ENCODE data around the gene GPR35. TPM values are rescaled to one million over a fixed set of nuclear protein-coding genes. Genes with fewer than 3 reads are reported as not detected.

GPR35 gene
- total RNA-seq, 6 donors from 2014 or later, result 1.9 to 14.7 (median 4.6) TPM

DNA sequence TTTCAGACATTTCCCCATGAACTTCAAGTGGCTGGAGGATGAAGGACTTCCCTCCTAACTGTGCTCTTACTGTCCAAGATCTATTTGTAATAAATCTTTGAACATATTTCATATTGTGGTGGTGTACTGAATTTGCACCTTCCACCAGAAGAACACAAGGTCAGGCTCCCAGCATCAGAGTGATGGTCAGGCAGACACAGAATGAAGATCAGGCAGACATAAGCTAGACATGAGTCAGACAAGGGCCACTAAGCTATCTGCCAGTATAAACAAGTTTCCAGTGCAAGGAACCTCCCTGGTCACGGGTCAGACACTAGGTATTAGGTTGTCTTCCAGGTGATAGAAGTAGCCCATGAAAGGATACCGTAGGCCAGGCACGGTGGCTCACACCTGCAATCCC lies 37.4 kb downstream of the GPR35 start:
- H3K4me3 ChIP-seq, result no peak overlapping the region
- TF ChIP-seq EP300 (IDR thresholded peaks at IDR 0.05) (no peak), POLR2AphosphoS5 (IDR thresholded peaks at IDR 0.05) (no peak), POLR2A (IDR thresholded peaks at IDR 0.05) (no peak)
- TF ChIP-seq, protein P1, sequence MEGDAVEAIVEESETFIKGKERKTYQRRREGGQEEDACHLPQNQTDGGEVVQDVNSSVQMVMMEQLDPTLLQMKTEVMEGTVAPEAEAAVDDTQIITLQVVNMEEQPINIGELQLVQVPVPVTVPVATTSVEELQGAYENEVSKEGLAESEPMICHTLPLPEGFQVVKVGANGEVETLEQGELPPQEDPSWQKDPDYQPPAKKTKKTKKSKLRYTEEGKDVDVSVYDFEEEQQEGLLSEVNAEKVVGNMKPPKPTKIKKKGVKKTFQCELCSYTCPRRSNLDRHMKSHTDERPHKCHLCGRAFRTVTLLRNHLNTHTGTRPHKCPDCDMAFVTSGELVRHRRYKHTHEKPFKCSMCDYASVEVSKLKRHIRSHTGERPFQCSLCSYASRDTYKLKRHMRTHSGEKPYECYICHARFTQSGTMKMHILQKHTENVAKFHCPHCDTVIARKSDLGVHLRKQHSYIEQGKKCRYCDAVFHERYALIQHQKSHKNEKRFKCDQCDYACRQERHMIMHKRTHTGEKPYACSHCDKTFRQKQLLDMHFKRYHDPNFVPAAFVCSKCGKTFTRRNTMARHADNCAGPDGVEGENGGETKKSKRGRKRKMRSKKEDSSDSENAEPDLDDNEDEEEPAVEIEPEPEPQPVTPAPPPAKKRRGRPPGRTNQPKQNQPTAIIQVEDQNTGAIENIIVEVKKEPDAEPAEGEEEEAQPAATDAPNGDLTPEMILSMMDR (IDR thresholded peaks at IDR 0.05), result no peak
- DNase-seq (no peak), ATAC-seq (ENCODE audit: low FRiP score in 2 of 2) (no peak)
- H3K4me1 ChIP-seq, result no peaks in the 10 kb centered on the region
- WGBS, 2 donors, result 75 to 80% methylated on average over 3 of the region's 3 CpGs
- no peaks in the 10 kb centered on the region for H3K27me3 ChIP-seq
- H3K27ac ChIP-seq, result no peak overlapping the region
- H3K9me3 ChIP-seq, result peaks cover 0 to 11% (median 7%) of the 10 kb centered on the region in 4 donors
- no peaks in the 10 kb centered on the region for H3K36me3 ChIP-seq

DNA sequence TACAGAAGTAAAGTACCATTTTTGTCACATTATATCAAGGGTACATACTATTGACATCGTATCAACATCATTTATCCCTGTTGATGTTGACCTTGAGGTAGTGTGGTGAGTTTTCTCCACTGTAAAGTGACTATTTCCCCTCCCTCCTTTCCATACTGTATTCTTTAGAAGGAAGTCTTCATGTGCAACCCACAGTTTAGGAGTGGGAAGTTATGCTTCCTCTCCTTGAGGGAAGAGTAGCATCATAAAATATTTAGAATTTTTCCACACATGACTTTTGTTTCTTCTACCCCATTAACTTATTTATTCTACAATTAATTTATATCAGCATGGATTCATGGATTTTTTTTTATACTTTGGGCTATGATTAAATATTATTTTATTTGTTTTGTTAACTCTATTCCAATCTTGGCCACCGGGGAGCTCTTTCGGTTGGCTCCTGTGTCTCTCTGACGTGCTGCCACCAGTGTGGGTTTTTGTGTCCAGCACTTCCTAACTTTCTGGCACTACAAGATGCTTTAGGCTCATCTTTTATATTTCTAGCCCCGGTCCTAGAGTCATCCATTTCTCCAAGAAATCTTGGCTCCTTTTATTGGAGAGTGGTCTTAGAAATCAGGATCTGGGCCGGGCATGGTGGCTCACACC lies 38.4 kb downstream of the GPR35 start:
- DNase-seq (no peak), ATAC-seq (ENCODE audit: low FRiP score in 2 of 2) (no peak)
- no peaks in the 10 kb centered on the region for H3K27me3 ChIP-seq
- no peaks in the 10 kb centered on the region for H3K4me1 ChIP-seq
- H3K4me3 ChIP-seq, result no peak overlapping the region
- no peak overlapping the region for H3K27ac ChIP-seq
- 70 to 75% methylated on average over 6 of the region's 6 CpGs for WGBS, 2 donors
- TF ChIP-seq EP300 (IDR thresholded peaks at IDR 0.05) (no peak), POLR2AphosphoS5 (IDR thresholded peaks at IDR 0.05) (no peak), POLR2A (IDR thresholded peaks at IDR 0.05) (no peak)
- TF ChIP-seq, protein P1 (IDR thresholded peaks at IDR 0.05), result no peak
- H3K9me3 ChIP-seq, result peaks cover 0 to 11% (median 7%) of the 10 kb centered on the region in 4 donors
- no peaks in the 10 kb centered on the region for H3K36me3 ChIP-seq

DNA sequence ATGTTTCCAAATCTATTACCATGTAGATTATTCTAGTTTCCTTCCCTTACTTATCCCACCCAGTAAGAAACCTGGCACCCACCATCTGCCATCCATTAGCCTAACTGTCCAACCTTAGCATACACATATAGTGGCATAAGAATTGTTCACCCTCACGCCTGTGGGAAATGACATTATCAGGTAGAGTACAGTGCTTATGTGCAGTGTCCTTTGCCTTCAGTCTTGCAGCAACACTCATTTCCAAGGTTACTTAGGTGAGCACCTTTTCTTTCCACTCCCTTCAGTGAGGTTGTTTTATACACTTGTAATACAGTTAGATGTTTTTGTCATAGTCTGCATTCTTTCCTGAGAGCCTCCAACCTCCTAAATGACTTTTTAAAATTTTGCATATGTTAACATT lies 39.3 kb downstream of the GPR35 start:
- H3K27me3 ChIP-seq, result no peaks in the 10 kb centered on the region
- H3K27ac ChIP-seq, result no peak overlapping the region
- H3K4me1 ChIP-seq, result no peaks in the 10 kb centered on the region
- H3K36me3 ChIP-seq, result no peaks in the 10 kb centered on the region
- no peak overlapping the region for H3K4me3 ChIP-seq
- ATAC-seq (ENCODE audit: low FRiP score in 2 of 2) (no peak), DNase-seq (no peak)
- WGBS, 2 donors, result 76 to 87% methylated on average over 1 of the region's 1 CpG
- TF ChIP-seq POLR2A (IDR thresholded peaks at IDR 0.05) (no peak), POLR2AphosphoS5 (IDR thresholded peaks at IDR 0.05) (no peak), EP300 (IDR thresholded peaks at IDR 0.05) (no peak)
- TF ChIP-seq, protein P1 (IDR thresholded peaks at IDR 0.05), result no peak
- H3K9me3 ChIP-seq, result peaks cover 0 to 11% (median 7%) of the 10 kb centered on the region in 4 donors

DNA sequence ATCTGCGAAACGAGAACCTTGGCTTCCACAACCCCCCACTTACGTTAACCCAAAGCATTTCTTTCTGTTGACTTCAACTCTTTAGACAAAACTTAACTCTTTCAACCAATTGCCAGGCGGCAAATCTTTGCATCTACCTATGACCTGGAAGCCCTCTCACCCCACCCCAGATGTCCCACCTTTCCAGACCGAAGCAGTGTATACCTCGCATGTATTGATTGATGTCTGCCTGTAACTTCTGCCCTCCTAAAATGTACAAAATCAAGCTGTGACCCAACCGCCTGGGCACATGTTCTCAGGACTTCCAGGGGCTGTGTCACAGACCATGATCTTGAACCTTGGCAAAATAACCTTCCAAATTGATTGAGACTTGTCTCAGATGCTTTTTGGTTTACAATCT lies 45.1 kb downstream of the GPR35 start:
- Histone ChIP-seq H3K9me3 (no peaks in the 10 kb centered on the region), H3K4me3 (no peak overlapping the region), H3K4me1 (peaks cover 0 to 8% (median 0%) of the 10 kb centered on the region in 4 donors), H3K27me3 (peaks cover 0 to 15% (median 4%) of the 10 kb centered on the region in 4 donors), H3K36me3 (no peaks in the 10 kb centered on the region), H3K27ac (no peak overlapping the region)
- TF ChIP-seq EP300 (IDR thresholded peaks at IDR 0.05) (no peak), POLR2A (IDR thresholded peaks at IDR 0.05) (no peak), POLR2AphosphoS5 (IDR thresholded peaks at IDR 0.05) (no peak)
- TF ChIP-seq, protein P1 (IDR thresholded peaks at IDR 0.05), result no peak
- DNase-seq (no peak), ATAC-seq (ENCODE audit: low FRiP score in 2 of 2) (no peak)
- 68 to 81% methylated on average over 7 of the region's 7 CpGs for WGBS, 2 donors

DNA sequence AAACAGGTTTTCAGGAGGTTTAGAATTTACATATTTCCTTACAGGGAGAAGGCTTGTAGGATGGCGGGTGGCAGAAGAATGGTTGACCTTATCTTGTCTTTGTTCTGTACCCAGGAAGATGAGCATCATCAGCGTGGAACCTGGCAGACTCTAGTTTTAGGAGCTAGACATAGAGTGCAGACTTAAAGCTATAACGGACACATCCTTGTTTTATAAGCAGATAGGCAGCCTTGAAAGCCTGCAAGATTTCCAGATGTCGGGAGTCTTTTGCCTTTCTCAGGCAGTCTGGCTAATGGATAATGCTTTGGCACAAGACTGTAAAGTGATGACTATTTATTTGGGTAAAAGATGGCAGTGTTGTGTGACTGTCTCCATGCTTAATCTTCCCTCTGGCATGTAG lies 45.7 kb downstream of the GPR35 start:
- ATAC-seq (ENCODE audit: low FRiP score in 2 of 2), result no peak
- DNase-seq, result no peak
- Histone ChIP-seq H3K27me3 (peaks cover 0 to 15% (median 4%) of the 10 kb centered on the region in 4 donors), H3K4me3 (no peak overlapping the region), H3K4me1 (peaks cover 0 to 8% (median 0%) of the 10 kb centered on the region in 4 donors), H3K27ac (no peak overlapping the region), H3K36me3 (no peaks in the 10 kb centered on the region), H3K9me3 (no peaks in the 10 kb centered on the region)
- 76 to 89% methylated on average over 4 of the region's 4 CpGs for WGBS, 2 donors
- no peak for TF ChIP-seq POLR2AphosphoS5 (IDR thresholded peaks at IDR 0.05)
- TF ChIP-seq, protein P1 (IDR thresholded peaks at IDR 0.05), result no peak

Measured in upper lobe of left lung (tissue), 6 donors.